ENCODE data around the gene SLC8A2.

SLC8A2 gene

GRCh38 chr19:47416643-47416985 lies 55.1 kb downstream of the SLC8A2 start:
- TF ChIP-seq REST (IDR thresholded peaks at IDR 0.05; ENCODE audit: insufficient read depth in 1 of 2, low read depth in 2 of 2, low read length in 2 of 2) (no peak), FOXP2 (optimal IDR thresholded peaks at IDR 0.05; ENCODE audit: borderline replicate concordance, extremely low read depth, extremely low read length, insufficient read depth) (no peak), POLR2AphosphoS5 (IDR thresholded peaks at IDR 0.05; ENCODE audit: low read depth, low read length) (no peak), TAF1 (IDR thresholded peaks at IDR 0.05; ENCODE audit: borderline replicate concordance, insufficient read depth, low read length) (no peak)

- no peak for TF ChIP-seq REST (IDR thresholded peaks at IDR 0.05; ENCODE audit: insufficient read depth in 1 of 2, low read depth in 2 of 2, low read length in 2 of 2)
- no peak for TF ChIP-seq POLR2AphosphoS5 (IDR thresholded peaks at IDR 0.05; ENCODE audit: low read depth, low read length)
- TF ChIP-seq TAF1 (IDR thresholded peaks at IDR 0.05; ENCODE audit: borderline replicate concordance, insufficient read depth, low read length) = no peak
- TF ChIP-seq FOXP2 (optimal IDR thresholded peaks at IDR 0.05; ENCODE audit: borderline replicate concordance, extremely low read depth, extremely low read length, insufficient read depth) = no peak
- TF ChIP-seq SIN3A (IDR thresholded peaks at IDR 0.05; ENCODE audit: borderline replicate concordance, insufficient read depth, low read length) = no peak
These were observed 55.6 kb downstream of the SLC8A2 start for GRCh38 chr19:47415953-47416642.

GRCh38 chr19:47414469-47414868 lies 57.2 kb downstream of the SLC8A2 start:
- TF ChIP-seq TAF1 (IDR thresholded peaks at IDR 0.05; ENCODE audit: borderline replicate concordance, insufficient read depth, low read length) = no peak
- no peak for TF ChIP-seq REST (IDR thresholded peaks at IDR 0.05; ENCODE audit: insufficient read depth in 1 of 2, low read depth in 2 of 2, low read length in 2 of 2)
- TF ChIP-seq POLR2AphosphoS5 (IDR thresholded peaks at IDR 0.05; ENCODE audit: low read depth, low read length) = no peak
- TF ChIP-seq SIN3A (IDR thresholded peaks at IDR 0.05; ENCODE audit: borderline replicate concordance, insufficient read depth, low read length) = no peak
- no peak for TF ChIP-seq FOXP2 (optimal IDR thresholded peaks at IDR 0.05; ENCODE audit: borderline replicate concordance, extremely low read depth, extremely low read length, insufficient read depth)

GRCh38 chr19:47413941-47414340 lies 57.8 kb downstream of the SLC8A2 start:
- TF ChIP-seq SIN3A (IDR thresholded peaks at IDR 0.05; ENCODE audit: borderline replicate concordance, insufficient read depth, low read length) = no peak
- TF ChIP-seq TAF1 (IDR thresholded peaks at IDR 0.05; ENCODE audit: borderline replicate concordance, insufficient read depth, low read length) = no peak
- TF ChIP-seq FOXP2 (optimal IDR thresholded peaks at IDR 0.05; ENCODE audit: borderline replicate concordance, extremely low read depth, extremely low read length, insufficient read depth) = no peak
- no peak for TF ChIP-seq POLR2AphosphoS5 (IDR thresholded peaks at IDR 0.05; ENCODE audit: low read depth, low read length)
- TF ChIP-seq REST (IDR thresholded peaks at IDR 0.05; ENCODE audit: insufficient read depth in 1 of 2, low read depth in 2 of 2, low read length in 2 of 2) = no peak
